Measurements from ENCODE around the gene NFATC1.

The NFATC1 gene

DNA sequence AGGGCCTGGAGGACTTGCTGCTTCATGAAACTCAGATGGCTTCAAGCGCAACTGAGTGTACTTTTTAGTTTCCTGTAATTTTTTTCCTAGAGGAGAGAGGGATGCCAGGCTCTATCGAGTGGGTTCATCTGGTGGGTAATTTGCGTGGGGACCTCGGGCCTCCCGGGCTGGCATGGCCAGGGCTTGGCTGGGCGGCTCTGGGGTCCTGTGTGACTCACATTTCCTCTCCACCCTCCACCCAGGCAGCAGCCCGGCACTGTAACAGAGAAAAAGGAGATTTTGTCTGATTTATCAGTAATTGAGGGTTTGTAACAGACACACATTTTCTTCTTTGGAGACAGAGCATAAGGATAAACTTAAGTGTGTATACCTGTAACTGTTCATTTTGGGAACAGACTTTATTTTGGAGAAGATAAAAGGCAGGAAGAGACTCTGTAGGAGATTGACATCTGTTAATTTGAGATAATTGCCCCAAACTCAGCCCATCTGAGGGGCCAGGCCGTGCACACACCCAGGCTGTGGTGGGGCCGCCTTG is 64.3 kb downstream of the NFATC1 start:
- DNase-seq = no peak

- DNase-seq = no peak
These were observed 65.0 kb downstream of the NFATC1 start for GRCh38 chr18:79460481-79461300.

GRCh38 chr18:79461627-79462026 is 65.9 kb downstream of the NFATC1 start:
- no peak for DNase-seq

- DNase-seq = no peak
These were observed 67.8 kb downstream of the NFATC1 start for GRCh38 chr18:79463424-79463960.

DNA sequence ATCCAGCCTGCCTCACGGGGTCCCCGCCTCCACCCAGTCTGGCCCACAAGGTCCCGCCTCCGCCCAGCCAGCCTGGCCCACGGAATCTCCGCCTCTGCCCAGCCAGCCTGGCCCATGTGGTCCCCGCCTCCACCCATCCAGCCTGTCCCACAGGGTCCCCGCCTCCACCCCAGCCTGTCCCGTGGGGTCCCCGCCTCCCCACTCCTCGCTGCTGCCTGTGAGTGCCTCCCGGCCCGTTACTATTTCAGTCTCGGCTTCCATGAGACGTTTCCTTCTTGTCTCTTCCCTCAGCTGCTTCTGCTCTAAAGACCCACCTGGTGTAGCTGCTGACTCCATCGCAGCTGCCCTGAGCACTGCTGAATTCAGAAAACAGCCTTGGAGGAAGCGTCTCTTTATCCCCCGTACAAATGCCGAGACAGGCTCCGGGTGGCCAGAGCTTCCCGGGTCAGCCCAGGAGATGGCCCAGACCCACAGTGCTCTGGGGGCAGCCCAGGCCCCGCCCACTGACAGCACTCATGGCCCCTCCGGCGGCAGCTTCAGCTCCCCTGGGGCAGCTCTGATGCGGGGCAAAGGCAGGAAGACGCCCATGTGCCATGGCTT is 69.8 kb downstream of the NFATC1 start:
- DNase-seq = no peak

DNA sequence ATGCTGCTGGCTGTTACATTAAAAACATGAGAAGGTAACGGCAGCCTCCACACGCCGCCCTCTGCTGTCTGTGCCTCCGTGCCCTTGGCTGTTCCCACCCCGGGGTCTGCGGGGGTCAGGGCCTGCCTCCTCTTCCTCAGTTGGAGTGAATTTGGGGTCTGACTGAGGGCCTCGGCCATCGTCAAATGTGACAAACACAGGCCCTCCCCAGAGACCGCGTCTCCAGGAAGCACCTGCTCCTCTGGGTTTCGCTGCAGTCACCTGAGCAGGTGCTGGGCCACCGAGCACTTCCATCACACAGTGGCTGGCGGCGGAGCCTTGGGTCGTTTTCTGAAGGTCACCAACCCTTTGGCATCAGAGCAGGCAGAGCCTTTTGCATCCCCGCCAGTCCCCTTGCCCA is 70.9 kb downstream of the NFATC1 start:
- DNase-seq = no peak

DNA sequence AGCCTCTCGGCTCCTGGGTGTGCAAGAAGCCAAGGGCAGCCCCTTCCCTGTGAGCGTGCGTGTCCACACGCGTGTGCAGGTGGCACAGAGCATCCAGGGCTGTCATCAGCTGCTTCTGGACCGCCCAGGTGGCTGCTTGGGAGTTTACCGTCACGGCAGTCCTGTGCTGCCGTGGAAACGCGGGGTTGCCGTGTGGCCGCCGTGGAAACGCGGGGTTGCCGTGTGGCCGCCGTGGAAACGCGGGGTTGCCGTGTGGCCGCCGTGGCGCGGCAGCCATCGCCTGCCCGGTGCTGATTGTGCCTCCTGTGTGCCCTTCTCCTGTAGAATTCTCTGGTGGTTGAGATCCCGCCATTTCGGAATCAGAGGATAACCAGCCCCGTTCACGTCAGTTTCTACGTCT is 71.4 kb downstream of the NFATC1 start:
- DNase-seq = no peak

DNA sequence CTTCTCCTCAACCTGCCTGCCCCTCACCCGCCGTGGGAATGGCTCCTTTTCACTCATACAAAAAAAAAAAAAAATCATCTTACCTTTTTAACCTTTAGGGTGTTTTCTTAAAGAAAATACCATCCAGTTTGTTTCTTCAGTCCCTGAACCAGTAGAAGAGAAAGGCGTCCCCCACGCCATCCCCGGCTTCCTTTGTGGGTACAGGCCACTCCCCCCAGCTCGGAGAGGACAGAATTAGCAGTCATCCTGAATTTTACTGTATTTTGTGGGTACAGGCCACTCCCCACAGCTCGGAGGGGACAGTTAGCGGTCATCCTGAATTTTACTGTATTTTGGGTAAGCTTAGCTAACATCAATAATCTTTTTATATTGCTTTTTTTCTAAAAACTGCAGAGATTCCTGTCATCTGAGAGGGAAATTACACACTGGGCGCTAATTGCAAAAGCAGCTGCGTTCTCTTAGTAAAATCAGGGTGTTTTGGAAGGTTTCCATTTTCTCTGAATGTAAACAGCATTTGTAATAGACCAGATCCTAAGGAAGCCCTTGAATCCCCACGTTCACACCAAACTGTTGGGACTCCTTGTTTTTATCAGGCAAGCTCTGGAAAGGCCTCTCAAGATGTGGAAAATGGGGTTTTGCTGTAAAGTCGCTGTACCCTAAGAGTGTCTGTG is 72.5 kb downstream of the NFATC1 start:
- DNase-seq = no peak

DNA sequence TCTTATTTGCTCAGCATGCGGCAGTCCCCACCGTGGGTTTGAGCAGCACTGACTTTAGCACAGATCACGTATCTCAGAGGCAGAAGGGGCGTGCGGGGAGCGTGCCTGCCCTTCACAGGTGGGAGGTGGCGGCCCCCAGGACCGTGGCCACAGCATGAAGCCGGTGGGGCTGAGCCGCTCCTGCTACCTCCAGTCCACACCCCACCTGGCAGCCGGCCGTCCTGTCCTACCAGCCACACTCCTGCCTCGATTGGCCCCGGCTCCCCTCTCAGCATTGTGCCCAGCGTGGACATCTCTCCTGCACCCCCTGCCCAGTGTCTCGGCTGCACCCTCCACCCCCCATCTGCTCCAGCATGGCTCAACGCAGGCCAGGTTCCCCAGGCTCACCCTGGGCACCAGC is 73.6 kb downstream of the NFATC1 start:
- DNase-seq = no peak

GRCh38 chr18:79469751-79470505 is 74.2 kb downstream of the NFATC1 start:
- no peak for DNase-seq

DNA sequence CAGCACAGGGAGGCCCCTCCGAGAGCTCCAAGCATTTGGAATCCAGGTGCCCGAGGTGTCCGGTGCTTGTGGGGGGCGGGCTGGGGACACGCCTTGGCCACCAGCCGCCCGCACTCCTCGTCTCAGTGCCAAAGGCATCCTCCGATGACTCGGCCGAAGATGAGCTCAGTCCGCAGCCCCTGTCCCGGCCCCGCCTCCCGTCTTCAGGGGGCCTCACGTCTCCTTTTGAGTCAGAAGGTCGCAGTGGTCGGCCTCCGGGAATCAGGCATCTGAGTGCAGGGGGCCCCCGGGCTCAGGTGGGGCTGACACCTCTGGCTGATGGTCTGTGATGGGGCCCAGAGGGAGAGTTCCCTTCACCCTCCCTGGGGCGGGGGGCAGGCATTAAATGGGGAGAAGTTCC is 74.8 kb downstream of the NFATC1 start:
- no peak for DNase-seq

- DNase-seq = no peak
These were observed 75.3 kb downstream of the NFATC1 start for GRCh38 chr18:79471046-79471445.

DNA sequence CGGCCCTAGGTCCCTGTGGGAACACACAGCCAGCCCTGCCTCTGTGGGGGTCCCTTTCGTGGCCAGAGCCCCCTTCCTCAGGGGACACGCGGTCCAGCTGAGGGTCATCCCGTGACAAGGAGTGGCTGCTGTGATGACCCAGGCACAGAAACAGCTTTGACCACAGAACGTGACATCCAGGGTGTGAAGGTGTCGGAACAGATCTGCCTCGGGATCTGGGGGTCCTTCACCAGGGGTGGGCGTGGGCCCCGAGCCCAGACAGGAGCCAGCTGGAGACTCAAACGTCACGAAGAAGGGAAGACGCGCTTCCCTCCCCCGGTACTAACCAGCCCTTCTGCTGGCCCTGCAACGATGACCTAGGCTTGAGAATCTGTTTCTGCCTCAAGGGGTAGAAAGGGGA is 75.9 kb downstream of the NFATC1 start:
- DNase-seq = no peak

DNA sequence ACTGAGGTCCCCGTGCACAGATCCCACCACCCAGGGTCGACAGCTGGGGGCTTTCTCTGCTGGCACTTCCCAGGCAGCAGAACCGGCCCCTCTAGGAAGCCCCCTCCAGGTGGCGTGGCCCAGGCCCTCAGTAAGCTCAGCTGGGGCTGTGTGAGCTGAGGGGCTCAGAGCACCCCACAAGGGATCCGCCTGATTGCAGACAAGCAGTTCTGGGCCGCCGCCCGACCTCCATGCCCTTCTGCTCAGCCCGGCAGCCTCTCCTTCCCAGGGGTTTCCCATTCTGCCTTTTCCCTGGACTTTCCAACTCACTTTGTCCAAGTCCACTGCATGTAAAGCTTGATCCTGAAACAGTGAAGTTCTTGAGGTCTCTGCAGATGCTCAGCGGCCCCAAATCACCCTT is 76.4 kb downstream of the NFATC1 start:
- no peak for DNase-seq

- no peak for DNase-seq
These were observed 77.2 kb downstream of the NFATC1 start for GRCh38 chr18:79472946-79473345.

GRCh38 chr18:79476031-79476917 is 80.5 kb downstream of the NFATC1 start:
- no peak for DNase-seq

DNA sequence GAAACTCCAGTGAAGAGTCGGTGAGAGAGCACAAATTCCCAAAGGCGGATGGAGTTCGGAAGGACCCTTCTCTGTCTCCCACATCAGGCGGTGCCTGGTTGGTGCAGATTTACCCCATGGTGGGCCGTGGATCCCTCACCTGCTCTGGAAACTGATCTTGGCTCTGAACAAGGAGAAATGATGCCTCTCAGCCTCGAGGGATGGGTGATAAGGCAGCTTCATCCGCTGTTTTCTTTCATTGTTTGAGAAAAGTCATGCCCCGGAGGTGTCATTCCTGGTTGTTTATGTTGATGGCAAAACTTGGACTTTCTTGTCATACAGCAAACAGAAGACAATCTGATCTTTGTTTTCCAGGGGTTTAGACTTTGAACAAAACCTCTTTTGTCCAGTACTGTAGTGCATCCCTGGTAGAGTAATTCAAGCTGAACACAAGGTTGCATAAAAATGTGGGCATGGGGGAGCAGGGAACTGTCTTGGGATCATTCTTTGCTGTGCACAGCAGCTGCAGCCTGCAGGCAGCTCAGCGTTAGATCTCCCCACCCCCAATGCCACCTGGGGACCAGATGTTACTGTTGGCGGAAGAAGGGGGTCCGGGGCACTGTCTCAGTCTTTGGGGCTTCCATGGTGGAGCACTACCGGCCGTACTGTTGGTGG is 81.3 kb downstream of the NFATC1 start:
- DNase-seq = no peak

DNA sequence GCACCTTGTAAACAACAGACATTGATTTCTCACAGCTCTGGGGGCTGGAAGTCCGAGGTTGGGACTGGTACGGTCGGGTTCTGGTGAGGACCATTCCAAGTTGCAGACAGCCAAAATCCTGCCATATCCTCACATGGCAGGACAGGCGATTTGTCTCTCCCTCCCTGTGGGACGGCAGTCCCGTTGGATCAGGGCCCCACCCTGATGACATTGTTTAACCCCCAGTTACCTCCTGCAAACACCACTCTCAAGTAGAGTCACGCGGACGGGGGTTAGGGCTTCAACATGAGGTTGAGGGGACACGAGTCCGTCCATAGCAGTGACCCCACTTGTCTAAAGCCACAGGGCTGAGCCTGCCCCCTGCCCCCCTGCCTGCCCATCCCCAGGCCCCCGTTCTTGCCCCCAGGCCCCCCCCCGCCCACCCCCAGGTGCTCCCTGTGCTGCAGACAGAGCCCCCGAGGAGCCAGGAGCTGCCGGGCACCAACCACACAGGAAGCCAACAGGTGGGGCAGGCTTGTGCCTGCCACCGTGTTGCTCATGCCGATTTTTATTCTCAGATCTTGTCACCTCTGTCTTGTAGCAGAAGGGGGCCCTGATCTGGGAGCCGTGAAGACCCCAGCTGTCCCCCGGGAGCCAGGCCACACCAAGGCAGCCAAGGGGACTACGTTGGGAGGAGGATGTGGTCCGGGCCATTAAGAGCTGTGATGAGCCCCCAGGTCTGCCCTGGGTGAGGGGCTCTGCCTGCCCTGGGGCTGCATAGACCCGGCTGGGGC is 82.2 kb downstream of the NFATC1 start:
- no peak for DNase-seq

DNA sequence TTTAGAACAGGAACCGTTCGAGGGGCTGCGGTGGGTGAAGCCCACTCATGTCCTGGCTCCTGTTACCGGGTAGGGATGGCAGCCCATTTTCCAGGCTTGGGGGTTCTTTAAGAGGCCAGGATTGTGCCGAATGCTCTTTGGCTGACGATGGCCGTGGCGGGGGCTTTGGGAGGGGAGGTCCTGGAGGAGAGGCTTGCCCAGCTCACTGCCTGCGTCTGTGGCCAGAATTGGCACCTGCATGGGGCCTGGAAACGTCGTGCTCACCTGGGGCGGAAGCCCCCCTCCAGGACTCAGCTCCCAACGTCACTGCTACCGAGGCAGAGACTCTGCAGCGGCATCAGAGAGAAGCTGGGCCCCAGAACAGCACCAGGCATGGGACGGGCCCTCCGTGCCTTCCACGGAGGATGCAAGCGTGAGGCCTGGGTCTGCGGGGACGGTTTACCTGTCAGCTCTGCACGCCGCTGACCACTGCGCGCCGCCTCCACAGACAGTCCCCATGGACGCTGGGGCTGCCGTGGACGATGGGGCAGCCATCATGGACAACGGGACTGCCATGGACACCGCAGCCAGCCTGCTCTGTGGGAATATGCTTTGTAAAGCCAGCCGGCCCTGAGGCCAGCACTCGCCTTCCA is 82.9 kb downstream of the NFATC1 start:
- no peak for DNase-seq

Measured in activated naive CD4-positive, alpha-beta T cell treated with Interleukin-2 at 50 U/mL for 16 hours (primary cell).